HG03066 (cell line): ENCODE measurements around the gene EIF2S2.

Source experiments
- ATAC-seq: cut with Tn5 transposase; IDR thresholded peaks from one replicate; pipeline ENCODE4 v1.9.1; 2021; ENCODE audit warnings: low read depth; ENCODE audit not compliant: unreplicated experiment

The EIF2S2 gene

DNA sequence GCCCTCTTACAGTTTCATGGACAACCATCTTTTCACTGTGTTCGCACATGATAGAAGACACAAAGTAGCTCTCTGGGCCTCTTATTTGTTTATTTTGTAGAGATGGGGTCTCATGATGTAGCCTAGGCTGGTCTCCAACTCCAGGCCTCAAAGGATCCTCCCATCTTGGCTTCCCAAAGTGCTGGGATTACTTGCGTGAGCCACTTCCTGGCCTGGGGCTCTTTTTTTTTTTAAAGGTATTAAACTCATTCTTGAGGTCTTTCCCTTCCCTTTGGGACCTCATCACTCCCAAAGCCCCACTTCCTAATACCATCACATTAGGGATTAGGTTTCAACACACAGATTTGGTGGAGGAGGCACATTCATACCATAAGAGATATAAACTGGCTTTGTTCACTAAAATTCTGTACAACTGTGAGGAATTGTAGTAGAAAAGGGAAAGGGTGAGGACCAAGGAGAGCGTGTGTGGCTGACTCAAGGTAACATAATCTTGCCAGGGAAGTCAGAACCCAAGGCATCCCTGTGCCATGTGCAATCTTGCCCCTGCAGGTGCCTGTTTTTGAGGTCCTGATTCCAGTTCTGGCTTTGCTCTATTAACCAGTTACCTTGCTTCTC lies 45.5 kb downstream of the EIF2S2 start:
- ATAC-seq = no peak

DNA sequence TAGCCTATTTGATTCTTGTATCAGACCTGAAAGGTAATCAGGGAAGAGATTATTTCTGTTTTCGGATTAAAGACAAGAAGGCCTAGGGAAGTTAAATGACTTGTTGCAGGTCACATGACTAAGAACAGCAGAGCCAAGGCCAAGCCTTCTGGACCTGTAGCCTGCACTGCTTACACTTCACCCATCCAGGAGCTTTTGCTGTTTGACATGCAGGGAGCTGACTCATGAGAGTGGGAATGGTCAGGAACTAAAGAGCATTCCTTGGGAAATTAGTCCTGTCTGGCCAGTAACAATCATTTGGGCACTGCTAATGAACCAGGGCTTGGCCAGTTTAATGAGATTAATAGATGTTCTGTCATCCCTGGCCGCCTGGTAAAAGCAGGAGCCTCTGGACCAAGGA lies 46.8 kb downstream of the EIF2S2 start:
- ATAC-seq = no peak

DNA sequence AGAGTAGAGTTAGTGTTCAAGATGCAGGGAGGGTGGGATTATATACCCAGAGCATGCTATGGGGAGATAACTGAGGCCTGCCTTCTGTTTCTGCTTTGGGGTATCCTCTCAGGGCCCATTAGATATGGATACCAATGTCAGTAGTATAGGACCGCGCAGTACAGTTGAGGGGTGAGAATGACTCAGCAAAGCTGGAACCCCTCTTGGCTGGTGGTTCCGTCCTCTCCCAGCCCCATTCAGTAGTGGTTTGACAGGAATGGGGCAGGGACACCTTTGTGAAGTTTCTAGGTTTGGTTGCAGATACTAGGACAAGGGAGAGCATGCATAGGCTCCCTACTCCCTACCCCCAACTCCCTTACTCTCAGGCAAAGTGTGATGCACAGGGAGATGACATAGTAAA lies 47.8 kb downstream of the EIF2S2 start:
- no peak for ATAC-seq

DNA sequence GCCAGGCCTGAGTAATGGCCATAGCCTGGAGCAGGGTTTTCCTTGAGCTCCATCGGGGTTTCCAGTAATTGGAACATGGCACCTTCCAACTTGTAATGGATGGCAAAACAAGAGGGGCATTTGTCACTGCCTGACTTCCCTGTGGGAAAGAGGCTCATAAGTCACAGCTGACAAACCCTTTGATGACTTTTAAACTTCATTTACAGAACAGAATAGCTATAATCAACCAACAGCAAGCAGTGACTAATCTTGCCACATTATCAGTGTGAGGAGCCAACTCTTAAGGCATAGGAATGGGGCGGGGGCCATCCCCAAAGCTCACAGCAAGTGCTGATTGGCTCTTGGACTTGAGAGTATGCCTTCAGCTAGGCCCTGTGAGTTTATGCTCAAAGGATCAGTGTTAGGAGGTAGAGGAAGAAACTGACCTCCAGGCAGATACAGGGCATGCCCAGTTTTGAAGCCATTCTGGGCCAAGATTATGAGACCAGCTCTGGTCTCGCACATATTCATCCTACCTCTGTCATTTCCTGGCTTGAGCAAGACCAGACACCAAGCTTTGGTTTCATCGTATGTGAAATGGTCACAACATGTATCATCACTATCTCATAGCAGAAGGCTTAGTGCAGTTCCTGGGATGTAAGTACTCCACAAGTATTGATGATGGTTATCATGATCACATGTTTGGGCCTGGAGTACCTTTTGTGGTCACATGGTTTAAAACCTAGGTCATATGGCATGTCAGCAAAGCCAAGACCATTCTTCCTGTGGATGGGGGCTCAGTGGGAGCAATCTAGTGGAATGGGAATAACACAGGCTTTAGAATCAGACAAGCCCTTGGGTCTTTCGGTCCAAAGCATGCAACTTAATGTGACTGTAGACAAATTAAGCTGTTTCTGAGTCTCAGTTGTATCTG lies 49.2 kb downstream of the EIF2S2 start:
- no peak for ATAC-seq

DNA sequence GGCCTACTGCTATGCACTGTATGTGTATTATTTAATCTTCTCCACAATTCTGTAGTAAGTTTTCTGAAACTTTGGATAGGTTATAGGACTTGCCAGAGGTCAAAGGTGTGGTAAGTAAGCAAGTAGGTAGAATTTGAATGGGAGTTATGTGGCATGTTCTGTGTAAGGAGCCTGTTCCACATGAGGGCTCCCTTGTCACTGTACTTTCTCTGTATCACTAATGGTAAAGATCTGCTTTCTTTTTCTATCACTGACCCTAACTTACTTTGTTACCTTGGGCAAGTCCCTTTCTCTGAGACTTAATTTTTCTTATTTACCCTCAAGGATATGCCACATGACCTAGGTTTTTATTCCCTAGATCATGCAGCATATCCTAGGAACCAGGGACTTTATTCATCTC lies 50.3 kb downstream of the EIF2S2 start:
- no peak for ATAC-seq

DNA sequence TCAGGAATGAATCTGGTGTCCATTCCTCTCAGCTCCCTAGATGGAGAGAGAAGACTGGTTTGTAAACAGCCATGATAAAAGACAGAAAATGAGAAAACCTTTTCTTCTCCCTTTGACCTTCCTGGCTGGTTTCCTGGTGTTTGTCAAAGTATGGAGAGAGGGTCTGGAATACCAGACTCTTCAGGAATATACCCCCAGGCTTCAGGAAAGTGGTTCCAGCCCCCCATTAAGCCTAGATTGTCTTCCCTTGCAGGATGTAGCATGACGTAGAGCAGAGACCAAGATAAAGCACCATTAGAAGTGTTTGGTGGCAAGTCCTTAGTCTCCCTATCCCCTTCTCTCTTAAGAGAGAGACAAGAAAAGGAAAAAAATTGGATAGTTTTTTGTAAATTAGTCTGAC lies 51.1 kb downstream of the EIF2S2 start:
- ATAC-seq = no peak

DNA sequence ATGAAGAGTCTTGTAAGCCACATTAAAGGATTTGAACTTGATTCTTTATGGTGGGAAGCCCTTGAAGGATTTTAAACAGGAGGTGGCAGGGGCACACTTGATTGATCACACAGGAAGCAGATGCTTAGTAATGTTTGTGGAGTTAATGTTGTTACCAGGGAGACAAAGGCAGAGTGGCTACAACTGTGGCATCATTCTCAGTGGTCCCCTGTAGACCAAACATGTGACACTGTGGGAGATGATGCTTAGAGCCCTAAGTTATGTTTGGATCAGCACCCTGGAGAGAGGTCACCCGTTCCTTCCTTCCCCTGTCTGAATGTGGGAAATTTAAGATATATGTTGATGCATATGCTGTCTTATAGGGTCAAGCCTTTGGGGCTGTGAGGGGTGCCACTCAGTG lies 53.2 kb downstream of the EIF2S2 start:
- ATAC-seq = no peak

DNA sequence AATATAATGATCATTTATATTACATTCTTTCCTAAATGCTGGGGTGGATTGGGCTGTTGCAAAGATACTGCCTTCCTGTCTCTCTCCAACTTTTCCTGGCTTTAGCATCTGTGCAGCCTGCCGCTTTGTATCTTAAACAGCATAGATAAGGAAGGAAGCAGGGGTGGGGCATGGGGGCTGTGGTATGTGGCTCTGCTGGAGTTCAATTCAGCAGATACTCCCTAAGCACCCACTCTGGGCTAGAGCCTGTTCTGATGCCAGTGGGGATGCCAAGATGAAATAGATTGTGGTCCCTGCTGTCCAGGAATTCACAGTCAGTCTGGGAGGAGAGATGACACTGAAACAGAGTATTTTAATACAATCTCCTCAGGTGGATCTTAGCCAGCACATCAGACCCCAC lies 56.8 kb downstream of the EIF2S2 start:
- no peak for ATAC-seq

DNA sequence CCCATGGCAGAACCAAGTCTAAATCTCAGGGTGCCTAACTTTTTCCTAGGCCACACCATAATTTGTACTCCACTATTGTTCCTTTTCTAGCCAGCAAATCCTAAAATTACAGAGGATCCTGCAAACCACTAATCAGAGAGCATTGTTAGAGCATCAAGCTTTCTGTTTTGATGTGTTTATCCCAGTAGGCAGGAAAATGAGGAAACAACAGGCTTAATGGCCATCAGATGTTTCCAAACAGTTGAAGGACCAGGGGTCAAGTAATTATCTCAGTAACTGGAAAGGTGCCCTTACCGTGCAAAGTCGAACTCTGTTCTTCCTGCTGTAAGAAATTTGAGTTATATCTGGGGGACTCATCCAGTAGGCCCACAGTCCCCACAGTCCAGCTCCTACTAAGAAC lies 59.6 kb downstream of the EIF2S2 start:
- no peak for ATAC-seq

DNA sequence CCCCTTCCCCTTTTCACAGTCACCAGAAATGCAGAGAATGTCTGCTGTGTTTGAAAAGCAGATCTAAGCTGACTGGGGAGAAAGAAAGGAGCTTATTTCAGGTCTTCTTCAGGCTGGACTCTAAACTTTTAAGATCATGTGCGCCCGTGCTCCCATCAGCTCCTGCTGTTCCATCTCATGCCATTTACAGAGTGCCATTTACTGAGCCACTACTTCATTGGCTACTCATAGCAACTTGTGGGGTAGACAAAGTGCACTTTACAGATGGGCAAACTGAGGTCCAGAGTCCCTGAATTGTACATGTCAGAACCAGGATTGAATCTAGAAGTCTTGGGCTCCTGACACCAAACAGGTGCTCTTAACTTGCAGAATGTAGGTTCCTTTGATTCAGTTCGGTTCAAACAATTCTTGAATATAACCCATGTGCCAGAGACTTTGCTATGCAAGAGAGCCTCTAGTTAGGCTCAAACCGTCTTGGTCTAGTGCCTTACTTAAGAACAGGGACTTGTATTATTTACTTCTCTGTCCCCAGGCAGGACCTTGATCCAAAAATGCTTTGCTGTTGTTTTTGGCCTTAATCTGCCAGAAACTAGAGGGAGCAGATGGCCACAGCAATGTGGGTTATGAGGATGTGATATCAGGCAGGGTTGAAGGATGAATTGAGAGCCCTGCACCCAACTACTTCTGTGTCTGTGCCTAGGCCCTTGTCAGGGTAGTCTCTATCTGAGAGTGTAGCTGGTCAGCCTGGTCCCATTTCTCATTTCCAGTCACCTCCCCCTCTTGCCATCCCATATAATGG lies 61.9 kb downstream of the EIF2S2 start:
- ATAC-seq = no peak

DNA sequence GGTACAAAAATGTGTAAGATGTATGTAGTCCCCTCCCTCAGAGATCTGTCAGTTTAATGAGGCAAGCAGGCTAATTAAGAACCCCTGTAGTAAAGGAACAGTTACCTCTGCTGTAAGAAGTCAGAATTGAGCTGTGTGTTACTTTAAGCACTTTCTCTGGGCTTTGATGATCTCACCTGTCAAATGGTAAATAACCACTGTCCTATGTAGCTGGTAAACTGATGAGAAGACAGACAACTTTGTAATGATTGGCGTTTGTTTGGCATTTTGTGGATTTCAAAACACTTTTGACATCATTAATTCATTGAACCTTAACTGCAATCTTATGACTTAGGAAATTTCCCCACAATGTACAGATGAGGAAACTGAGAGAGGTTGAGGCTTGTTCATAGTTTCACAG lies 62.7 kb downstream of the EIF2S2 start:
- ATAC-seq = no peak

DNA sequence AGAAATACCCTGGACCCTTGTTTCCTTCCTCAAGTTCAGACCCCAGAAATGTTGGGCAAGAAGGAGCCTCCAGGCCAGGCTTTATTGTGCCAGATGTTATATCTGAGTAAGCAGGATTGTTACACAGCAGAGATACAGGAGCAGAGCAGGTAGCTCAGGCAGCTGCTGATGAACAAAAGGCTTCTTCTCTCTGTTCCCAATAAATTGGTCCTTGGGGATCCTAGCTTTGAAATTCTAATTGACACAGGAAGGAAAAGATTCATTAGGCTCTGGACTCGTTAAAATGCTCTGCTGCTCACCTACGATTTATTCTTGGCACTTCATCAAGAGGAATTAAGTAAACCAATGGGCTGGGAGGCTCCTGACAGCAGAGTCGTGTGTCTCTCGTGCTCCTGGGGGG lies 64.1 kb downstream of the EIF2S2 start:
- no peak for ATAC-seq

DNA sequence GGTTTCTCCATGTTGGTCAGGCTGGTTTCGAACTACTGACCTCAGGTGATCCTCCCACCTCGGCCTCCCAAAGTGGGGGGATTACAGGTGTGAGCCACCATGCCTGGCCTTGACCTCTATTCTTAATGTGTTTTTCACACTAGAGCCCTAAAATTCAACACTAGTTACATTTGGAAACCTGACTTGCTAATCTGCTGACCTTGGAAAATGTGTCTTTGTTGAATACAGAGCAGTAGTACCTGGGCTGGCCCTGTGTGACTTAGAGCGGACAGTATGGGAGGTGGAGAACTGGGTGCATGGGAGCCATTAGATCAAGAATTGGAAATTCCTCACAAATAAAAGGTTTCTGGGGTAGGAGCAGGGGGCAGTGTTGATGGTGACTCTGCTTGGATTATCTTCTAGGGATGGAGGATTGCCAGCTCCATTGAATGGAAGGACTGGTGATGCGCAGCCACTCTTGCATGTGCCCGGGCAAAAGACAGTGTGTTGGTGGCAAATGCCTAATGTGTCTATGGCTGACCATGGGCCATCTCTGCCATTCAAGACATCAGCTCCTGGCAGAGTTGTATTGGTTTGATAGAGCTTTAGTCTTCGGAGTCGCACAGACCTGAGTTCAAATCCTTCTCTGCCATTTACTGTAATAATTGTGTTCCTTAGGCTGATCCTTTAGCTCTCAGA lies 64.9 kb downstream of the EIF2S2 start:
- ATAC-seq = no peak

DNA sequence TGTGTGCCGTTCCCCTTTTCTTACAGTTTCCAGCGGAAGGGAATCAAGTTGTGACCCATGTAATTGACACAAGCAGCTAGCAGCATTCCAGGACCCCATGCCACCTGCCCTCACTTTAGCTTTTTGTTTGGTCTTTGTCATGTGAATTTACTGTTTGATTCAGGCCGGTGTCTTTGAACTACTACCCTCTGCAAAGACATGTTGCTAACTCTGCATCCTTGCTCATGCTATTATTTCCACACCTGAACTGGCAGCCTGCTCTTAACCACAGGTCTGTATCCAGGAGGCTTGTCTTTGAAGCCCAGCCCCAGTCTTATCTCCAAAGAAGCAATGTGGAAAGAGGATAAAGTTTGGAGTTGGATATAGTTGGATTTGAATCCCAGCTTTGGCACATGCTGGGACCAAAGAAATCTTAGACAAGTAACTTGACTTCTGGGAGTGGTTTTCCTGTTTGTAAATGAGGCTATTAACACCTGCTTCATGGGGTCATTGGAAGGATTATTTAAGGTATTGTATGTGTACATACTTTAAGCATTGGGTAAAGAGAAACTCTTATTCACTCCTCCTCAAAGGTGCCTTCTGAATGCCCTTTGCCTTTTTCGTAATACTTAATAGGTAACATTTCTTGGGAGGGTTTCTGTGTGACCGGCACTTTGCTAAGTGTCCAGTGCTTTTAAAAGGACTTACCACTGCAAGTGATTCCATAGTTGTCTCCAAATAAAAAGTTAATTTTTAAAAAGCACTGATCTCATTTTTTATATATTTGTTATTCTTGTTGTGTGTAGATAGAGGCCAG lies 65.9 kb downstream of the EIF2S2 start:
- no peak for ATAC-seq

DNA sequence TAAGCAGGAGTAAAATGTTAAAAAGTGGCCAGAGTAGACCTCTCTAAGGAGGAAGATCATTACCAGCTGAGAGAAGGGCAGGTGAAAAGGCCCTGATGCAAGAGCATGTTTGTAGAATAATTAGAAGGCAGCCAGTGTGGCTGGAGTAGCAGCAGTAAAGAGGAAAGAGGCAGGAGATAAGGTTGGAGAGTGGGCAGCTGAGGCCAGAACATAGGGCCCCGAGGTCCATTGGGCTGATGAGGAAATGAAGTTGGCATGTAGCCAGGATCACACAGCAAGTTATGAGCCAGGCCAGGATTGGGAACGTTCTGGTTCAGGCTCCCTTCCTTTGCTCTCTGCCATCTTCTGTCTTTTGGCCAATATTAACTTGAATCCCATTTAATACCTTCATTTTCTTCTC lies 66.7 kb downstream of the EIF2S2 start:
- ATAC-seq = no peak

DNA sequence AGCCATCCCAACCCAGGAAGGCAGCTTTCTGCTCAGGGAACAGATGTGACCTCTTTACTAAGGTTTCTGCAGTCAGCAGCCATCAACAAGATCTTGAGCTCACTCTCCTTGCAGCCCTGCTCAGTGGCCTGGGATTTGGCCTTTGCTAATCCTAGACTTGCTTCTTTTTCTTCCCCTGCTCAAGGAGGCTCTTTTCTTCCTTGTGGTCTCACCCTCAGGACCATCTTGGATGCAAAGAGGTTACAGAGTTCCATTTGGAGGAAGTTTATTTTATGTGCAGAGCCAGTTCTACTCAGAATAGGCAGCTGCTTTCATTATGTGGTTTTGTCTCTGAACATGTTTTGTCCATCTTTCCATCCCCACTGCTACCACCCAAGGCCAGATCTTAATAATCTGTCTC lies 69.0 kb downstream of the EIF2S2 start:
- no peak for ATAC-seq

DNA sequence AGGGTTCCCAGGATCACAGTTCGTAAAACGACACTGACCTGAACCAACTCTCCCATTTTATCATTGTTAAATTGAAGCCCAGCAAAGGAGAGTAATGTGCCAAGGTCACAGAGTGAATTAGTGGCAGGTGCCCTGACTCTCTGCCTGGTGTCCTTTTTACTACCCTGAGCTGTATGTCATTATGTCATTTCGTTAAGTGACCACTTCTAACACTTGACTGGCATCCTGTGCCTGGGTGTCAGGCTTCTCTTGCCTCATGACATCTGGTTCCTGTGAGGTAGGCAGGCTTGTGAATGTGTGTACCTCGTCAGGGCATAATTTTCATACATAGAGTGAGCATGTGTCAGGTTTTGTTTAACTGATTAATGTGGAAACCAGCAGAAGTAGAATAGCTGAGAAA lies 69.8 kb downstream of the EIF2S2 start:
- ATAC-seq = no peak

DNA sequence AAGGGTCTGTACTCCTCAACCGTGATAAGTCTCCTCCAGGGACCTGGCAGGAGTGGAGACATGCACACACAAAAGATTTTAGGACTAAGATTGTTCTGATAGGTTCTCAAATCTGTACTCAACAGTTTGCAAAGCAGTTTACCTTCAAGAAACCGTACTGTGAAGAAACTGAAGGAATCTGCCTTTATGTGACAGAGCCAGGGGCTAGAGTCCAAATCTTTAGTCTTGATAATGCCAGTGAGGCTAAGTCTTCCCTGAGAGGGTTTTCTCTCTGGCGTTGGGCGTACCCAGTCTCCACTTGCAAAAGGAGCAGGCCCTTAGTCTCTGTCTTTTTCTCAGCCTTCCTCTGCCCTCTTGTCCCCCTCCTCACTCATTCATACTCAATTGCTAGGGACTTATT lies 70.8 kb downstream of the EIF2S2 start:
- no peak for ATAC-seq

DNA sequence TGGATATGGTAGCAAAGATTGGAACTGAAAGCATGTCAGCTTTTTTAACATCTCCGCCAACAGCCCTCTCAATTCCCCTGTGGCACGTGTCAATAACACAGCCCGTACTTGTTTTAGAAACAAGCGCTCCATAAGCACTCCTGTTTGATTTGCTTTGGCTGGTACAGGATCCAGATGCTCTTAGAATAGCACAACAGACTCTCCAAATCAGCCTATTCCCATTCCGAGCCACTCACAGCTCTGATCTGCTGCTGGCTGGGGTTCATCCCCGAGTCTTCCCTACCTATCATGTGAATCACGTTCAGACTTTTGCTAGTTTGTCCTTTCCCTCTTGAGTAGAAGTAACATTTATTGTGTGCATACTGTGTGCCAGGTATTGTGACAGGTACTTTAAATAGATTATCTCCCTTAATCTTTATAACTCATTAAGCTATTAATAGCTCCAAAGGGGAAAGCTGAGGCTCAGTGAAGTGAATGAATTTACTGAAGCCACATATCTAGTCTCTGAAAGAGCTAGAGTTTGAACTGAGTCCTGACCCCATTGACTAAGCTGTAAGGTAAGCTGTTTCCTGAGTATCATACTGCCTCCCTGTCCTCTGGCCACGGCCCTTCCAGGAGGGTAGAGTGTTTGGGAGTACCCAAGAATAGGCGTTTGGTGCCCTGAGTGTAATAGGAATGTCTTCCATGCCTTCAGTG lies 71.6 kb downstream of the EIF2S2 start:
- ATAC-seq = no peak
